GM10266 (cell line): ENCODE data around the gene ZBTB17.

Source experiments
- DNase-seq: peaks from one replicate; pipeline ENCODE4 v3.0.0; 2012; ENCODE audit errors: extremely low spot score
- CTCF ChIP-seq: IDR thresholded peaks from 2 replicates; pipeline ENCODE4 v1.5.1; 2012; ENCODE audit warnings: mild to moderate bottlenecking, low read depth; ENCODE audit not compliant: control insufficient read depth, insufficient read depth; ENCODE audit errors: missing control alignments

ZBTB17 gene

GRCh38 chr1:16014509-16015482, 38.9 kb upstream of the ZBTB17 start:
- no peak for TF ChIP-seq CTCF
- peak; percentile 55 for DNase-seq

GRCh38 chr1:16013908-16014258, 38.0 kb upstream of the ZBTB17 start:
- DNase-seq: no peak
- TF ChIP-seq CTCF: no peak

GRCh38 chr1:16013220-16013907, 37.5 kb upstream of the ZBTB17 start:
- no peak for TF ChIP-seq CTCF
- peak; percentile 79 for DNase-seq

GRCh38 chr1:16012590-16013219, 36.8 kb upstream of the ZBTB17 start:
- DNase-seq: peak; percentile 79
- peak; percentile 2 for TF ChIP-seq CTCF

- DNase-seq: no peak
- no peak for TF ChIP-seq CTCF
Measured at GRCh38 chr1:16011936-16012589, 36.2 kb upstream of the ZBTB17 start.

GRCh38 chr1:16010837-16011236, 34.9 kb upstream of the ZBTB17 start:
- no peak for DNase-seq
- no peak for TF ChIP-seq CTCF
